Cortex of kidney (tissue), 1 donor: ENCODE data around the gene TAS2R50.
"Not testable (repeated sequence)": the region's sequence is repeated elsewhere in the genome, so short reads cannot be mapped to it uniquely, and the experiment has no call there.

Experiments
- DNase-seq: peaks from one replicate; lab custom pipeline; 2025; lab: John Stamatoyannopoulos, UW

TAS2R50 gene

GRCh38 chr12:10986812-10987211, at the start of gene TAS2R50:
TAS2R50 (minus strand) TSS chr12:10986912; CDS start chr12:10986860, 52 bp downstream.
- no peak for DNase-seq

GRCh38 chr12:11033959-11034358, 47.2 kb upstream of the TAS2R50 start:
- not testable (repeated sequence) for DNase-seq

GRCh38 chr12:11031307-11031706, 44.6 kb upstream of the TAS2R50 start, which contains the start of gene TAS2R31:
TAS2R31 (minus strand) TSS chr12:11031407; CDS start chr12:11031335, 72 bp downstream.
- DNase-seq = no peak

GRCh38 chr12:11026118-11026517, 39.4 kb upstream of the TAS2R50 start:
- DNase-seq = no peak

- DNase-seq = no peak
These were observed 36.7 kb upstream of the TAS2R50 start for GRCh38 chr12:11023387-11023786.

- no peak for DNase-seq
These were observed 35.8 kb upstream of the TAS2R50 start, which contains the start of gene TAS2R19 for GRCh38 chr12:11022520-11022919. TAS2R19 (minus strand) TSS chr12:11022620; CDS start chr12:11022571, 49 bp downstream.

GRCh38 chr12:11016937-11017336, 30.2 kb upstream of the TAS2R50 start:
- DNase-seq = no peak

GRCh38 chr12:11015775-11016430, 29.2 kb upstream of the TAS2R50 start:
- DNase-seq = no peak

- no peak for DNase-seq
These were observed 27.5 kb upstream of the TAS2R50 start for GRCh38 chr12:11014234-11014633.

- DNase-seq = no peak
These were observed 20.9 kb upstream of the TAS2R50 start for GRCh38 chr12:11007608-11008007.

- no peak for DNase-seq
These were observed 11.5 kb upstream of the TAS2R50 start, which contains the start of gene TAS2R20 for GRCh38 chr12:10998204-10998603. TAS2R20 (minus strand) TSS chr12:10998304; CDS start chr12:10997875, 429 bp downstream.

GRCh38 chr12:10994307-10994706, 7.6 kb upstream of the TAS2R50 start:
- no peak for DNase-seq

- no peak for DNase-seq
These were observed 2.4 kb upstream of the TAS2R50 start for GRCh38 chr12:10989107-10989506.

GRCh38 chr12:10982244-10982643, 4.5 kb downstream of the TAS2R50 start:
- DNase-seq = no peak

- no peak for DNase-seq
These were observed 11.7 kb downstream of the TAS2R50 start for GRCh38 chr12:10974965-10975364.

- no peak for DNase-seq
These were observed 17.8 kb downstream of the TAS2R50 start for GRCh38 chr12:10968765-10969456.

GRCh38 chr12:10967409-10967808, 19.3 kb downstream of the TAS2R50 start:
- no peak for DNase-seq

- DNase-seq = no peak
These were observed 20.4 kb downstream of the TAS2R50 start for GRCh38 chr12:10966314-10966713.

GRCh38 chr12:10965476-10965875, 21.2 kb downstream of the TAS2R50 start:
- DNase-seq = no peak

- no peak for DNase-seq
These were observed 26.5 kb downstream of the TAS2R50 start for GRCh38 chr12:10960211-10960610.

GRCh38 chr12:10959804-10960203, 26.9 kb downstream of the TAS2R50 start:
- no peak for DNase-seq

- no peak for DNase-seq
These were observed 29.0 kb downstream of the TAS2R50 start for GRCh38 chr12:10957741-10958140.

GRCh38 chr12:10956085-10956484, 30.6 kb downstream of the TAS2R50 start:
- DNase-seq = no peak
